Hepatocyte (in vitro differentiated cells): ENCODE data around the gene BICDL2.

Source experiments
- EZH2 ChIP-seq: fragments of 200-600 bp; sonication (generic); IDR thresholded peaks from 2 replicates; pipeline ENCODE4 v1.6.1; 2016; ENCODE audit warnings: antibody characterized with exemption, mild to moderate bottlenecking, borderline replicate concordance
- EZH2phosphoT487 ChIP-seq: fragments of 200-600 bp; sonication (generic); IDR thresholded peaks from one replicate; pipeline ENCODE4 v1.6.1; 2018; ENCODE audit warnings: antibody characterized with exemption, mild to moderate bottlenecking, low read depth, moderate library complexity; ENCODE audit not compliant: unreplicated experiment, severe bottlenecking
- TF ChIP-seq, protein P1 (sequence below): fragments of 200-600 bp; sonication (generic); IDR thresholded peaks from 2 replicates; pipeline ENCODE4 v1.5.1; 2016; ENCODE audit warnings: antibody characterized with exemption, mild to moderate bottlenecking; ENCODE audit not compliant: poor library complexity

DNA sequence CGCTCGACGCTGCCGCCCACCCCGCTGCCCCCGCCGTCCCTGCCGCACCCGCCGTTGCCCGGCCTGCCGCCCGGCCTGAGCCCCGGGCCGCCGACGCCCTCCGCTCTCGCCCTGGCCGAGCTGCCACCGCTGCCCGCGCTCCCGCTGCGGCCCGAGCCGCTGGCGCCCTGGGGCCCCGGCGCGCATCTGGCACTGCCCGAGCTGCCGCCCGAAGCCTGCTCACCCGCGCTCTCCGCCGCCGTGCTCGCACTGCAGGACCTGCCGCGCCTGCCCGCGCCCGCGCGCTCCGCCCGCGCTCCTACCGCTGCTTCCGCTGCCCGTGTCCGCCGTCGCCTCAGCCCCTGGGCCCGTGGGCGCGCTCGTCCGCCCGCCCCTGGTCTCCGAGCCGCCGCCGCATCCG is 32.4 kb downstream of the BICDL2 start:
- no peak for TF ChIP-seq EZH2
- TF ChIP-seq, protein P1, sequence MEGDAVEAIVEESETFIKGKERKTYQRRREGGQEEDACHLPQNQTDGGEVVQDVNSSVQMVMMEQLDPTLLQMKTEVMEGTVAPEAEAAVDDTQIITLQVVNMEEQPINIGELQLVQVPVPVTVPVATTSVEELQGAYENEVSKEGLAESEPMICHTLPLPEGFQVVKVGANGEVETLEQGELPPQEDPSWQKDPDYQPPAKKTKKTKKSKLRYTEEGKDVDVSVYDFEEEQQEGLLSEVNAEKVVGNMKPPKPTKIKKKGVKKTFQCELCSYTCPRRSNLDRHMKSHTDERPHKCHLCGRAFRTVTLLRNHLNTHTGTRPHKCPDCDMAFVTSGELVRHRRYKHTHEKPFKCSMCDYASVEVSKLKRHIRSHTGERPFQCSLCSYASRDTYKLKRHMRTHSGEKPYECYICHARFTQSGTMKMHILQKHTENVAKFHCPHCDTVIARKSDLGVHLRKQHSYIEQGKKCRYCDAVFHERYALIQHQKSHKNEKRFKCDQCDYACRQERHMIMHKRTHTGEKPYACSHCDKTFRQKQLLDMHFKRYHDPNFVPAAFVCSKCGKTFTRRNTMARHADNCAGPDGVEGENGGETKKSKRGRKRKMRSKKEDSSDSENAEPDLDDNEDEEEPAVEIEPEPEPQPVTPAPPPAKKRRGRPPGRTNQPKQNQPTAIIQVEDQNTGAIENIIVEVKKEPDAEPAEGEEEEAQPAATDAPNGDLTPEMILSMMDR: no peak
- no peak for TF ChIP-seq EZH2phosphoT487
